Measurements from ENCODE around the gene PBX4.

DNA sequence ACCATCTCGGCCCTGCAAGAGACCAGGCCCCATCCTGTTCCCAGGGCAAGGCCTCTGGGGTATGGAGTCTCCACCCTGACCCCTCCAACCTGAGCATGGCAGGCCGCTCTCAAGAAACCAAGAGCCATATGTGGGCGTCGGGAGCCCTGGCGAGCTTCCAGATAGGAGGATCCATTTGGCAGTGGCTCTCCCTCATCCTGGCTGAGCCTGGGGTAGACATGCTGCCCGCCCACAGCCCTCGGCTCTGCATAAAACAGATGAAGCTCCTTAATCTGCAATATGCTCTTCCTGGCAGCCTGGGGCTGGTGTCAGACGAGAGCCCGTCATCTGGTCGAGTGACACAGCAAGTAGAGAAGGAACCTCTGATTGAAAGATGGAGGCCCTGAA lies 38.9 kb upstream of the PBX4 start:
- TF ChIP-seq CTCF (IDR thresholded peaks at IDR 0.05) (no peak), POLR2A (IDR thresholded peaks at IDR 0.05) (no peak)

Measured in lower leg skin (tissue), 3 donors.